GM18498 (cell line): ENCODE measurements around the gene EVA1C.
"Not testable (repeated sequence)": the region's sequence is repeated elsewhere in the genome, so short reads cannot be mapped to it uniquely, and the experiment has no call there.

Experiments
- ATAC-seq: cut with Tn5 transposase; IDR thresholded peaks from one replicate; pipeline ENCODE4 v1.9.1; 2021; ENCODE audit warnings: mild to moderate bottlenecking, moderate library complexity; ENCODE audit not compliant: unreplicated experiment

The EVA1C gene

DNA sequence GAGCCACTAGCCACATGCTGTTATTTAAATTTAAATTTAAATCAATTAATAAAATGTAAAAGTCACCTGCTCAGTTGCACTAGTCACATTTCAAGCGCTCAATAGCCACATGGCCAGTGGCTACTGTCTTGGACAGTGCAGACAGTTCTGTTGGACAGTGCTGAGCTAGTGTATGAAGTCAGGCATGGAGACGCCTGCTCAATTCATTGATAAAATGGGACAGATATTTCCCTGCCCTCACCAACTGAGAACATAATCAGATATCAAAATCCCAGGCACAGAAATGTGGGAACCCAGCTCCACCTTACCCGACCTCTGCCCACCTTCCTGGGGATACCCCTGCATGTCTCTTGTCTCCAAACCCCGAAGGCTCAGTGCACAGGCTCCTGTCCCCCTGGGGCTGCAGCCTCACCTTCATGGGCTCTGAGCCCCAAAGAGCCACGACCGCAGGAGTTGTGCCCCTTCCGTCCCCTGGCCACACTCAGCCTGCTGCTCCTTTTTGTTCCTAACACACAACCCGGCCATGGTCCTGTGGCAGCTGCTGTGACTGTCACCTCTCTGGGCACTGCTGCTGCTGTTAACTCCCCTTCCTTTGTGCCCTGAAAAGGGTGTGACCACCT lies 109.3 kb downstream of the EVA1C start:
- no peak for ATAC-seq

DNA sequence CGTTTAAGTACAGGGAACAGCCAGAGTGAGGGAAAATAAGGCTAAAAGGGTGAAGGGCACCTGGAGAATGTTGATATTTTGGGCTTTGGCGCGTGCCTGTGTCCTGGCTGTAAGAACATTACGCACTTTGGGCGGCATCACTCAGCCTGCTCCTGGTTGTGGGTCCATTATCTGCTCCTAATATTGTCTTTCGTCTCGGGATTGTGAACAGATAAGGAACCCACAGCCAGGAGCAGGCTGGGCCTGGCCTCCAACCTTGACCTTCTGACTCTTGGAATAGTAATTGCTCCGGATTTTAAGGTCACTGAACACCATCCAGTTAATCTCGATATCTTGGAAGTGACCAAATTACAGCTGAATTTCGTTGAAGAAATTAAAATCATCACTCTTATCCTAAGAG lies 111.0 kb downstream of the EVA1C start:
- ATAC-seq: no peak

DNA sequence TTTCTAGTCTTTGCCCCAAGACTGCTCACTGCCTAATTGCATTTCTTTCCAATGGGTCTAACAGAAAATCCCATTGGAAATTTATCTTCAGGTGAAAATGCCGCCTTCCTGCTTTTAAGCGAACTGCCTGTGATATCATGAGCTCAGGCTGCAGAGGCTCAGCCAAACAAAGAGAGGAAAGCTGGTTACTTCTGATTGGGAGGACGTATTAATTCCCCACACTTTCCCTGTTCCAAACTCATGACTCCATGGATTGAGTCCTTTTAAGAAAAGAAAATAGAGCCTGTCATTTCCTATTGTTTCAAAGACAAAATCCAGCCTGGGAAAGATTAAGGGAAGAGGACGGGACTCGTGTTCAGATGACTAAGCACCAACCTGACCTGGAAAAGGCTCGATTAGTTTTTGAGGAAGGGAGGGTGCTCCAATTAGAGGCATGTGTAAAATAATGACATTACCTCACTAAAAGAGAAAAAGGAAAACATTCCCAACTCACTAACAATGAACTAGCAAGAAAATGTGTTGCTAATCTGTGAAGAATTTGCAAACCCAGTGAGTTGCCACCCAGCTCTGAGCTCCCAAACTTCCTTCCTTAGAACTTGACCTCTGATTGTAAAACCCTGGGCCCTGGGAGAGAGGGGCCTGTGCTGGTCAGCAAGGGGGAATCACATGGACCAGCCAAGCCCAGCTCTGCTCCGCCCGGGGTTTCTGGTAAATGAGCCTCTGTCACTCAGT lies 111.6 kb downstream of the EVA1C start:
- no peak for ATAC-seq

DNA sequence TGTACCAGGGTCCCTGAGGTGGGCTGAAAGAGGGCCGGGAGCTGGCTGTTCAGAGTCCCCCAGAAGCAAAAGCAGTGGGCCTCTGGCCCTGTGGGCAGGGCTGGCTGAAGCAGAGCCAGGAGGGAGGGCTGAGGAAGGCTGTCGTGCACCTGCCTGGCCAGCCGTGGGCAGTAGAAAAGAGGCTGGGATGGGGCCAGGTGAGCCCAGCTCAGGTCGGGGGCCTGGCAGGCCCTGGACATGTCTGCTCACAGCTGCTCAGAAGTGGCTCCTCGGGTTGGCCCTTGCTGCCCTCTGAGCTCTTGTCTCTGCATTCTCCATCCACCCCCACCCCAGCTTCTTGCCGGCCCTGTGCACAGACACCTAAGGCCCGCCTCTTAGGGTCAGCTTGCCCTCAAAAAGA lies 112.8 kb downstream of the EVA1C start:
- ATAC-seq: no peak

DNA sequence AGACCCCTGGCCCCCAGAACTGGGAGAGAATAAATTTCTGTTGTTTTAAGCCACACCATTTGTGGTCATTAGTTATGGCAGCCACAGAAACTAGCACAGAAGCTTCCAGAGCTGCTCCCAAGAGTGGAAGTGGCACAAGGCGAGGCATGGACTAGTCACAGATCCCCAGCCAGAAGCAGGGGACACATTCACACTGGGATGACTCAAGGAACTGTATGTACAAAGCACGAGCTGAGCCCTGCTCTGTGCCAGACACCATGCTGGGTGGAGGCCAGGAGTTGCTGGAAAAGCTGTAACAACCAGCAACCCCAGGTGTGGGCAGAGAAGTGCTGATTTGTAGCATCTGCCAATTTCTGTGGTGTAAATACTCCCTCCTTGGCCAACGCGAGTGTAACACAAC lies 117.2 kb downstream of the EVA1C start:
- no peak for ATAC-seq

DNA sequence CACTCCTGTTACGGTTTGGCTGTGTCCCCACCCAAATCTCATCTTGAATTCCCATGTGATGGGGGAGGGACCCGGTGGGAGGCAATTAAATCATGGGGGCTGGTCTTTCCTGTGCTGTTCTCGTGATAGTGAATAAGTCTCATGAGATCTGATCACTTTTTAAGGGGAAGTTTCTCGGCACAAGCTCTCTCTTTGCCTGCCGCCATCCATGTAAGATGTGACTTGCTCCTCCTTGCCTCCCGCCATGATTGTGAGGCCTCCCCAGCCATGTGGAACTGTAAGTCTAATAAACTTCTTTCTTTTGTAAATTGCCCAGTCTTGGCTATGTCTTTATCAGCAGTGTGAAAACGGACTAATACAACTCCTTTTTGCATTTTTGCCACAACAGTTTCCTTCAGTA lies 118.3 kb downstream of the EVA1C start:
- ATAC-seq: not testable (repeated sequence)

DNA sequence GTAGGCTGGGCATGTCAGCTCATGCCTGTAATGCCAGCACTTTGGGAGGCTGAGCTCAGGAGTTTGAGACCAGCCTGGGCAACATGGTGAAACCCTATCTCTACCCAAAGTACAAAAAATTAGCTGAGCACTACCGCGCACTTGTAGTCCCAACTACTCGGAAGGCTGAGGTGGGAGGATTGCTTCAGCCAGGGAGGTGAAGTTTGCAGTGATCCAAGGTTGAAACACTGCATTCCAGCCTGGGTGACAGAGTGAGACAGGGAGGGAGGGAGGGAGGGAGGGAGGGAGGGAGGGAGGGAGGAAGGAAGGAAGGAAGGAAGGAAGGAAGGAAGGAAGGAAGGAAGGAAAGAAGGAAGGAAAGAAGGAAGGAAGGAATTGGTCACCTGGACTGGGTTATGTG lies 119.1 kb downstream of the EVA1C start:
- ATAC-seq: not testable (repeated sequence)

DNA sequence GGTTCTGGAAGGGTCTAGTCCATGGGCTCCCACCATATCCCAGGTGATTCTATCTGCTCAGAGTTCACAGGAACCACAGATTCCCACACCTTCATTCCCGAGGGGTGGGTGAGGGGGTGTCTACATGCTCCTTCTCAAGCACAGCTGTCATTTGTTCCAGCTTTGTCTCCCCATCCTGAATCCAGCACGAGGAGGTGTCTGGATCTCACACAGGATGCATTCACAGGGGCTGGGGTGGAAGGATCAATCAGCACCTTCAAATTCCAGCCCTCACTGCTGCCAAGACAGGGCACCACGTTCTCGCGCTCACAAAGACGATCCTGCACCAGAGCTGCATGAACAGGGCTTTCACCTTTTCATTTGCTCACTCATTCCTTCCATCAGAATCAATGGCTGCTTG lies 120.1 kb downstream of the EVA1C start:
- ATAC-seq: no peak

DNA sequence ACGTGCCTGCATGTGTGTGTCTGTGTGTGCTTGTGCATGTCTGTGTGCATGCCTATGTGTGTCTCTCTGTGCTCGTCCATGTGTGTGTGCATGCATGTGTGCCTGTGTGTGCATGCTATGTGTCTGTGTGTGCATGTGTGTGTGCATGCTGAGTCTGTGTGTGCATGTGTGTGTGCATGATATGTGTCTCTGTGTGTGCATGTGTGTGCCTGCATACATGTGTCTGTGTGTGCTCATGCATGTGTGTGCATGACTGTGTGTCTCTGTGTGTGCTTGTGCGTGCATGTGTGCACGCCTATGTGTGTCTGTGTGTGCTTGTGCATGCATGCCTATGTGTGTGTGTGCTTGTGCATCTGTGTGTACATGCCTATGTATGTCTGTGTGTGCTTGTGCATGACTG lies 120.5 kb downstream of the EVA1C start:
- no peak for ATAC-seq

DNA sequence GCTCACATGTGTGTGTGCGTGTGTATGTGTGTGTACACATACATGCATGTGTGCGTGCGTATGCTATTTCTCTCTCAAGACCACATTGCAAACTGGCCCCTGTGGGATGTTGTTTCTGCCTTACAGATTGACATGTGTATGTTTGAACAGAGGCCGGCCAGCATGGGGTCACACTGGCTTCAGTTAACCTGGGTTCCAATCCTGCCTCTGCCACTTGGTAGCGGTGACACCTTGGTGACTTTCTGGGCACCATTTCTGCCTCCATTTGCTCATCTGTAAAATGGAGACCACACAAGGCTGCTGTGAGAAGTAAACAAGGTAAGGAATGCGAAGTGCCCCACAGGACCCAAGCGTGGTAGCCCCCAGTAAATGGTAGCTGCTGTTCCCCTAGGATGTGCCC lies 121.1 kb downstream of the EVA1C start:
- no peak for ATAC-seq

DNA sequence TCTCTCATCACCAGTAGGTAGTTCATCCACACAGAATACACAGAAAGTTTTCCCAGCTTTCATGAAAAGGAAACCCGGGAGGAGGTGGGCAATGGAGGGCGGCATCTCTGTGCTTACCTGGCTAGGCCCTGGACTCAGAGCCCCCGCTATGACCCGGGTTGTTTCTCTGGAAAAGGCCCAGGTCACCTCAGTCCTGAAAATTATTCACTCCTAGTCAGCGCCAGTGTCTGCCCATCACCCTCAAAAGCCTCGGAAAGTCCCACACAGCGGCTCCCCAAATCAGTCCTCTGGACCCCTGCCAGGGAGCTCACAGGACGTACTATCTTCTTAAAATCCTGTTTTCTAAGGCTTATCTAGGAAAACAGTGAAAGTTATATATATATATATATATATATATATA lies 121.6 kb downstream of the EVA1C start:
- no peak for ATAC-seq

DNA sequence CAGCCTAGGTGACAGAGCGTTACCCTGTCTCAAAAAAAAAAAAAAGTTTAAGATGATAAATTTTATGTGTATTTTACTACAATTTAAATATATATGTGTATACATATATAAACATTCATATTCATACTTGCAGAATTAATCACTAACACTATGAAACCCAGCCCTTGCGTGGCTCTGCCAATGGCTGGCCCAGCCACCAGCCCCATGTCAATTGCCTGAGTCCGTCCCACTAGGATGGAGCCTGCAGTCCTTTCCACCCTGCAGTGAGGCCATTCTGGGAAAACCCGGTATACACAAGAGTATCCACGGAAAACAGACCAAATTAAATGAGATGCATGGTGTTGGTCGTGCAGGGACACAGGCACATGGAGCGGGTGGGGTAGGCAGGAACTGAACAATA lies 123.1 kb downstream of the EVA1C start:
- ATAC-seq: no peak

DNA sequence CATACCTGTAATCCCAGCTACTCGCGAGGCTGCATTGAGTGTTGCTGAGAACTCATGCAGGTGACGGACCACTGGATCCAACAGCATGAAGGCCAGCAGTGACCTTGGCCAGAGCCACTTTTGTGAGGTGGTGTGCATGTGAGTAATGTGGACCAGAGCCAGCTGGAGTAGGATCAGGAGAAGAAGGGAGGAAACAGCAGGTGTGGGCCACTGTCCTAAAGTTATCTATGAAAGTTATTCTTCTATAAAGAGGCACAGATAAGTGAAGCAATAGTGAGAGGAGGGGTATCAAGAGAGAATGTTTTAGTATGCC lies 125.0 kb downstream of the EVA1C start:
- no peak for ATAC-seq

DNA sequence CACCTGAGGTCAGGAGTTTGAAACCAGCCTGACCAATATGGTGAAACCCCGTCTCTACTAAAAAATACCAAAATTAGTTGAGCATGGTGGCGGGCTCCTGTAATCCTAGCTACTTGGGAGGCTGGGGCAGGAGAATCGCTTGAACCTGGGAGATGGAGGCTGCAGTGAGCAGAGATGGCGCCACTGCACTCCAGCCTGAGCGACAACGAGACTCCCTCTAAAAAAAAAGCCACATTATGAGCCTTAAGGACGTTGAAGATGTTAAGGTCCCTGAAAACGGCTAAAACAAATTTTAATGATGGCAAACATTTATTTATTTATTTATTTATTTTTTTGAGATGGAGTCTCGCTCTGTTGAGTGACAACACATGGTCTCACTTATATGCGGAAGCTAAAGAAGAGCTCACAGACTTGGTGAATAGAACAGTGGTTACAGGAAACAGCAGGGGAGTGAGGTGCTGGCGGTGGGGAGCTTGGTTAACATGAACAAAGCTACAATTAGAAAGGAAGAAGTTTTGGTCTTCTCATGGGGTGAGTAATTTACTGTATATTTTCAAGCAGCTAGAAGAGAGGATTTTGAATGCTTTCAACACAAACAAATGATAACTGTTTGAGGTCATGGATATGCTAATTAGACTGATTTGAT lies 125.8 kb downstream of the EVA1C start:
- no peak for ATAC-seq

DNA sequence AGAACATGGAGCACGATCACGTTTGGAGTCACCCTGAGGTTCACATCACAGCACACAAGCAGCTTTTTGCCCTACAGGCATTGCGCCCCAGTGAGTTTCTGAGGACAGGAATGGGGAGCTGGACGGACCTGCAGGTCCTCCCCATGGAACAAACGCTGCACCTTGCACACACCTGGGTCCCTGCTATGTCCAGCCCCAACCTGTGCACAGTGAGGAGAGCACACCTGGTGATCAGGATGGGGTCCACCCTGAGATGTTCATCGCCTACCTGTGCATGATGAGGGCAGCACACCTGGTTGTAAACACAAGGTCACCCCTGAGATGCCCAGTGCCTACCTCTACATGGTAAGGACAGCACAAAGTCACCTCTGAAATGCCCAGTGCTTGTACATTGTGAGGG lies 126.9 kb downstream of the EVA1C start:
- ATAC-seq: no peak

DNA sequence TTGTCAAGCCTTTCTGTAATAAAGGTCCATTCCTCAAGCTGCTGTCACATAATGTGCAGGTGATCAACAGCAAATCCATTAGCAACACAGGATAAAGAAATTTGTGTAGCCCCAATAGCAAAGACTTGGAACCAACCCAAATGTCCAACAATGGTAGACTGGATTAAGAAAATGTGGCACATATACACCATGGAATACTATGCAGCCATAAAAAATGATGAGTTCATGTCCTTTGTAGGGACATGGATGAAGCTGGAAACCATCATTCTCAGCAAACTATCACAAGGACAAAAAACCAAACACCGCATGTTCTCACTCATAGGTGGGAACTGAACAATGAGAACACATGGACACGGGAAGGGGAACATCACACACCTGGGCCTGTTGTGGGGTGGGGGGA lies 130.6 kb downstream of the EVA1C start:
- not testable (repeated sequence) for ATAC-seq

DNA sequence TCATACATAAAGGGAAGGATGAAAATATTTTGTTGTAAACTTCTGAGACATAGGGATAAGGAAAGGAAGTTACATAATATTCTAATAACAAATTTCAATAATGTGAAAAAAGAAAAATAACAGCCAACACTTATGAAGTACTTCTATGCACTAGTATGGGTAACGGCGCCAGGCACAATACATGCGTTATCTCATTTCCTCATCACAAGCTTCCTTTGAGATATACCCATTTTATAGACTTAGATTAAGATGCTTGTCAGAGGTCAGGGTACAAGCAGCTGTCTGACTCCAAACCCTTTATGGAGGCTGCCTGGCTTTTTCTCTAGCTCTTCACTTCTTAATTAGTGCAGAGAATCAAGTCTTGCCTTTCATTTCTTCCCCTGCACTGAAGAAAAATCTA lies 131.5 kb downstream of the EVA1C start:
- ATAC-seq: no peak

DNA sequence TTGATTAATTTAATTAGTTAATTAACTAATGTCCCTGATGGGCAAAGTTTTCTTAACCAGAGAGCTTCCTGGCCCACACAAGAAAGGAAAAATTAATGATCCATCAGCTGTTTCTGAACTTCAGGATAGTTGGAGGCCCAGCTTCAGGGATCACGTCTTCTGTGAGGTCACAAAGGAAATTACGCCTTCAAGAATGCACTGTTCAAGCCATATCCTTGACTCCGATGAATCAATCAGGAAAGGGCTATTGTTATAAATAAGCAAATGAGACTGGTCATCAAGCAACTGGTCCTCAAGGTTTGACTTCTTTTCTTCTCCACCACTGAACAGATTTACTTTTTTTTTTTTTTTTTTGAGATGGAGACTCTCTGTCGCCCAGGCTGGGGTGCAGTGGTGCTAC lies 132.2 kb downstream of the EVA1C start:
- no peak for ATAC-seq

DNA sequence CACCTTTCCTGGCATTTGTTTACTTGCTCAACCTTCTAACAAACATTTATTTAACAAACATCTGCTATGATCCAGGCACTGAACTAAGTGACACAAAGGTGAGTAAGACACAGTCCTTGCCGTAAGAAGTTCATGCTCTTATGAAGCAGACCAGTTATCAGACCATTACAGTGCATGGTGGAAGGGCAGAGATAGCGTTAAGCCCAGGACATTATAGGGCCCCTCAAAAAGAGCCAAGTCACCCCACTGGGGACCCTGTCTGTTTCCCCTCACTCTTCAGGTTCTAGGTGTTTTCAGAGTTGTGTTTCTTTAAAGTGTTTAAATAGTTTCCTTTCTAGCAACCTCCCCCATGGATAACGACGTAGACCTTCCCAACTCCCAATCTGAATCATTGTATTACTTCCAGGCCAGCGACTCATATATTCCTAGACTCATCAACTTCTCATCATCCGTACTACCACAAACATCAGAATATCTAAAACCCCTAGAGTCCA lies 133.5 kb downstream of the EVA1C start:
- ATAC-seq: no peak

DNA sequence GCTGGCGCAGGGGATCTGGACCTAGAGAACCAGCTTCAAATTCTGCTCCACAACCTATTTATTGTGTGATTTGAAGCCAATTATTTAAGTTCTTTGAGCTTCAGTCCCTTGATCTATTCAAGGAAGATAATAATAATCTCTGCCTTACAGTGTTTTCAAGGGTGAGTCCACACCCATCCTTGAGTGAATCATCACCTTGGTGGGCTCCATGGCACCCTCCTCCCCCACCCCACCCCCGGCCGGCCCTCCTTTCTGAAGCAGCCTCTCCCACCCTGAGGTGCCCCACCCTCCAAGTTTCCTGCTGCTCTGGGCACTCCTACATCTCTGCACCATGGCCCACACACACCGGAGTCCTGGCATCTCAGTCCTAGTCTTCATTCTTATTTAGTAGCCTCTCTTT lies 134.5 kb downstream of the EVA1C start:
- no peak for ATAC-seq

DNA sequence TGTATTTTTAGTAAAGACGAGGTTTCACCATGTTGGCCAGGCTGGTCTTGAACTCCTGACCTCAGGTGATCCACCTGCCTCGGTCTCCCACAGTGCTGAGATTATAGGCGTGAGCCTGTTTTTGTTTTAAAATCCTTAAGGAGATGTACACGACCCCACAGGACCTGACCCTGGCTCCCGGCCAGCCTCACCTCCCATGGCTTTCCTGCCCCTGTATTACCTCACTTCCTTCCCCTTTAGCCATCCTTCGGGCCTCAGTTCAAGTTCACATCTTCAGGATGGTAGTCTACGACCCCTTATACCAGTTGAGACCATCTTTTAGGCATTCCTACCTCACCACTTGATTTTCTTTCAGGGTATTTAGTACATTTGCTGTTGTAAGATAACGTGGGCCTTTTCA lies 136.5 kb downstream of the EVA1C start:
- ATAC-seq: no peak

DNA sequence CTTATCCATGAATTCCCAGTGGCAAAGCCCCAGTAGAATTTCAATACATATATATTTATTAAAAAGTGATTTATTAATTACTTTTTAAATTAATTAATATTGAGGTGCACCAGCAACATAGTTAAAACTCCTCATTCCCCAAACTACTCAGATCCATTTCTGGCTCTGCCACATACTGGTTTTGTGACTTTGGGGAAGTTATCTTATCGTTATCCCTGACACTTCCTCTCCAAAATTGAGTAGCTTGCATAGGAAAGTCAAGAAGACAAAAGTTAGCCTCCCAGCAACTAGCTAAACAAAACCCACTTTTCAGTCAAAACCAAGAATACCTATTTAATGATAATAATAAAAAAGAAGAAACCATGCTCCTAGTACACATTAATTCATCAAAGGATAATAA lies 136.9 kb downstream of the EVA1C start:
- ATAC-seq: no peak
